Lower leg skin (tissue), 4 donors: Measurements from ENCODE around the gene GPR26. TPM values are rescaled to one million over a fixed set of nuclear protein-coding genes. Genes with fewer than 3 reads are reported as not detected.

Experiments
- DNase-seq, 2 donors: peaks; one replicate each; pipeline ENCODE4 v3.0.0-alpha.2; 2019; ENCODE audit warnings: low spot score in 2 of 2
- H3K4me3 ChIP-seq: fragments of 200-600 bp; sonication (generic); 2 replicates; pipeline ENCODE4 v1.5.1; 2017; ENCODE audit warnings: mild to moderate bottlenecking, low read depth; ENCODE audit not compliant: poor library complexity, severe bottlenecking
- CTCF ChIP-seq, 3 donors: fragments of 450-650 bp; IDR thresholded peaks; one replicate each; pipeline ENCODE4 v1.5.1; 2016; ENCODE audit warnings: antibody characterized with exemption in 3 of 3, mild to moderate bottlenecking in 3 of 3, moderate library complexity in 2 of 3
- POLR2A ChIP-seq, 2 donors: fragments of 450-650 bp; IDR thresholded peaks; one replicate each; pipeline ENCODE4 v1.6.1; 2016 to 2017; ENCODE audit warnings: antibody characterized with exemption in 2 of 2, mild to moderate bottlenecking in 1 of 2, moderate library complexity in 1 of 2
- WGBS, 2 donors: methylation state at CpG; one replicate each; pipeline ENCODE4 v1.1.5; 2018; 5-methylcytosine and 5-hydroxymethylcytosine counted together
- intact Hi-C: fragments of 100-400 bp; cut with DNase I; formaldehyde crosslinking; loops from one replicate; pipeline ENCODE4 v1.15.0; 2023; ENCODE audit warnings: low total_unique reads
- total RNA-seq, 4 donors: library from RNA; depleted of rRNA; stranded (reverse); fragments of >200 nt; gene quantifications; one replicate each; pipeline ENCODE4 v1.1.0, GENCODE V29; 2016

The GPR26 gene
- total RNA-seq, 4 donors from 2014 or later, result not detected

- no peak overlapping the region for H3K4me3 ChIP-seq
- WGBS, 2 donors, result 61 to 72% methylated on average over 2 of the region's 2 CpGs
- TF ChIP-seq CTCF (IDR thresholded peaks at IDR 0.05) (no peak), POLR2A (IDR thresholded peaks at IDR 0.05) (no peak)
- intact Hi-C loops, result no loop called here
- no peak for DNase-seq
These were observed 23.7 kb downstream of the GPR26 start for GRCh38 chr10:123689880-123690279.

GRCh38 chr10:123703195-123703790 lies 37.1 kb downstream of the GPR26 start:
- TF ChIP-seq POLR2A (IDR thresholded peaks at IDR 0.05) (no peak), CTCF (IDR thresholded peaks at IDR 0.05) (no peak)
- 84 to 85% methylated on average over 6 of the region's 6 CpGs for WGBS, 2 donors
- DNase-seq, result peak in 1 of 2 donors; percentile 74
- intact Hi-C loops, result no loop called here
- no peak overlapping the region for H3K4me3 ChIP-seq

- H3K4me3 ChIP-seq, result no peak overlapping the region
- intact Hi-C loops, result no loop called here
- 86 to 93% methylated on average over 8 of the region's 8 CpGs for WGBS, 2 donors
- TF ChIP-seq POLR2A (IDR thresholded peaks at IDR 0.05) (no peak), CTCF (IDR thresholded peaks at IDR 0.05) (no peak)
- DNase-seq, result peak in 1 of 2 donors; percentile 76
These were observed 37.9 kb downstream of the GPR26 start for GRCh38 chr10:123704076-123704475.

GRCh38 chr10:123704812-123705211 lies 38.7 kb downstream of the GPR26 start:
- 27% methylated on average over 6 of the region's 6 CpGs for WGBS, 2 donors
- peak in 1 of 2 donors; percentile 14 for DNase-seq
- intact Hi-C loops, result no loop called here
- no peak for TF ChIP-seq CTCF (IDR thresholded peaks at IDR 0.05)
- no peak for TF ChIP-seq POLR2A (IDR thresholded peaks at IDR 0.05)
- no peak overlapping the region for H3K4me3 ChIP-seq

- intact Hi-C loops, result no loop called here
- H3K4me3 ChIP-seq, result peak overlapping the region; percentile 10
- TF ChIP-seq POLR2A (IDR thresholded peaks at IDR 0.05), result no peak
- TF ChIP-seq CTCF (IDR thresholded peaks at IDR 0.05), result no peak
- no peak for DNase-seq
- WGBS, 2 donors, result 57 to 86% methylated on average over 4 of the region's 4 CpGs
These were observed 40.1 kb downstream of the GPR26 start for GRCh38 chr10:123706236-123706635.

- no peak overlapping the region for H3K4me3 ChIP-seq
- TF ChIP-seq POLR2A (IDR thresholded peaks at IDR 0.05) (no peak), CTCF (IDR thresholded peaks at IDR 0.05) (no peak)
- 67 to 76% methylated on average over 2 of the region's 2 CpGs for WGBS, 2 donors
- DNase-seq, result peak in 1 of 2 donors; percentile 53
- intact Hi-C loops, result no loop called here
These were observed 49.4 kb downstream of the GPR26 start for GRCh38 chr10:123715546-123715945.
